Endothelial cell of umbilical vein (primary cell): ENCODE measurements around the gene HOXD8. TPM values are rescaled to one million over a fixed set of nuclear protein-coding genes. Genes with fewer than 3 reads are reported as not detected.

Experiments
- BruUV-seq: library from RNA; stranded (reverse); fragments of 400-500 nt; replicated peaks from 2 replicates; lab custom pipeline; 2021; lab: Mats Ljungman, UMichigan
- CTCF ChIA-PET: fragments of 300-600, 350-600 bp; sonication (Branson Sonifier 250); formaldehyde crosslinking; loops from one replicate; lab custom pipeline; 2021; ENCODE audit warnings: antibody characterized with exemption, inconsistent platforms; lab: Charles Lee
- POLR2A ChIA-PET: fragments of 300-600, 350-600 bp; sonication (Branson Sonifier 250); formaldehyde crosslinking; loops from one replicate; lab custom pipeline; 2021; ENCODE audit warnings: antibody characterized with exemption, inconsistent platforms; lab: Charles Lee
- DNase-seq: peaks from one replicate; pipeline ENCODE4 v3.0.0-alpha.2; 2011; ENCODE audit warnings: low read depth, low spot score
- FAIRE-seq: peaks from 2 replicates; lab custom pipeline; 2011; peaks lifted over from hg19 to GRCh38; lab: Jason Lieb, UNC
- H2AFZ ChIP-seq: 2 replicates; pipeline ENCODE4 v1.6.0; 2012; ENCODE audit warnings: low read depth, low read length, control low read depth, inconsistent platforms
- H3K27ac ChIP-seq: 2 replicates; pipeline ENCODE4 v1.5.1; 2011; ENCODE audit warnings: low read depth, mild to moderate bottlenecking, control low read depth, low read length, moderate library complexity; ENCODE audit not compliant: insufficient read depth
- H3K27me3 ChIP-seq, 2 experiments: 2 replicates each; pipeline versions ENCODE4 v1.6.0 to v1.6.1; 2011; ENCODE audit warnings: low read length in 2 of 2, mixed read lengths in 1 of 2; ENCODE audit not compliant: control insufficient read depth in 2 of 2, insufficient read depth in 2 of 2
- H3K36me3 ChIP-seq, 2 experiments: 2 replicates in 1 of 2; 3 replicates in 1 of 2; pipeline ENCODE4 v1.5.1; 2011; ENCODE audit warnings: low read length in 2 of 2, mild to moderate bottlenecking in 1 of 2, moderate library complexity in 1 of 2; ENCODE audit not compliant: control insufficient read depth in 2 of 2, insufficient read depth in 2 of 2; ENCODE audit errors: extremely low read depth in 1 of 2
- H3K4me1 ChIP-seq: 3 replicates; pipeline ENCODE4 v1.5.1; 2011; ENCODE audit warnings: mild to moderate bottlenecking, low read length; ENCODE audit not compliant: control insufficient read depth, insufficient read depth; ENCODE audit errors: extremely low read depth
- H3K4me2 ChIP-seq: 2 replicates; pipeline ENCODE4 v1.6.1; 2011; ENCODE audit warnings: low read length, control low read depth, mixed read lengths; ENCODE audit not compliant: insufficient read depth
- H3K4me3 ChIP-seq, 3 experiments: fragments of 200-600 bp in 1 of 3; sonication (generic), shearing (Covaris generic) in 1 of 3; replicated peaks in 1 of 3; 2 replicates each; pipeline ENCODE4 v1.5.1; 2011 to 2016; ENCODE audit warnings: control low read depth in 3 of 3, low read length in 3 of 3, mild to moderate bottlenecking in 2 of 3, inconsistent platforms in 1 of 3, low read depth in 1 of 3, moderate library complexity in 1 of 3; ENCODE audit not compliant: insufficient read depth in 1 of 3
- H3K79me2 ChIP-seq: 2 replicates; pipeline ENCODE4 v1.6.0; 2012; ENCODE audit warnings: low read length, inconsistent platforms; ENCODE audit not compliant: control insufficient read depth, insufficient read depth
- H3K9ac ChIP-seq: replicated peaks from 2 replicates; pipeline ENCODE3; 2011; ENCODE audit warnings: low read length, control low read depth; ENCODE audit not compliant: insufficient read depth; ENCODE audit errors: extremely low read depth
- H3K9me1 ChIP-seq: replicated peaks from 3 replicates; pipeline ENCODE4 v1.6.0; 2011; ENCODE audit warnings: mild to moderate bottlenecking, low read length; ENCODE audit not compliant: control insufficient read depth, insufficient read depth; ENCODE audit errors: extremely low read depth
- H3K9me3 ChIP-seq: replicated peaks from 2 replicates; pipeline ENCODE4 v1.5.1; 2012; ENCODE audit warnings: low read length, inconsistent platforms; ENCODE audit not compliant: control insufficient read depth, insufficient read depth
- H4K20me1 ChIP-seq: replicated peaks from 2 replicates; pipeline ENCODE3; 2011; ENCODE audit warnings: mild to moderate bottlenecking, low read length; ENCODE audit not compliant: control insufficient read depth, insufficient read depth; ENCODE audit errors: extremely low read depth
- EZH2 ChIP-seq: IDR thresholded peaks from 2 replicates; pipeline ENCODE4 v1.6.1; 2012; ENCODE audit warnings: borderline replicate concordance, low read depth, mild to moderate bottlenecking, moderate library complexity, low read length, inconsistent platforms; ENCODE audit not compliant: severe bottlenecking
- FOS ChIP-seq: IDR thresholded peaks from 2 replicates; pipeline ENCODE4 v1.6.1; 2011; ENCODE audit warnings: mild to moderate bottlenecking, low read length, moderate library complexity, borderline replicate concordance; ENCODE audit not compliant: insufficient read depth
- GATA2 ChIP-seq: IDR thresholded peaks from 2 replicates; pipeline ENCODE4 v1.7.0; 2011; ENCODE audit warnings: low read depth, mild to moderate bottlenecking, moderate library complexity, mixed read lengths, low read length; ENCODE audit not compliant: insufficient read length, insufficient read depth
- JUN ChIP-seq: IDR thresholded peaks from 2 replicates; pipeline ENCODE4 v1.6.1; 2011; ENCODE audit warnings: borderline replicate concordance, low read depth; ENCODE audit not compliant: insufficient read length, insufficient read depth
- MYC ChIP-seq: IDR thresholded peaks from one replicate; pipeline ENCODE4 v1.6.1; 2011; ENCODE audit warnings: mild to moderate bottlenecking, low read depth, low read length
- POLR2A ChIP-seq: IDR thresholded peaks from 2 replicates; pipeline ENCODE4 v1.6.1; 2012; ENCODE audit warnings: low read depth, mild to moderate bottlenecking, control low read depth, low read length
- POLR2AphosphoS5 ChIP-seq: IDR thresholded peaks from 2 replicates; pipeline ENCODE4 v1.6.1; 2012; ENCODE audit warnings: low read depth, mild to moderate bottlenecking, control low read depth, low read length, moderate library complexity; ENCODE audit not compliant: insufficient read depth
- dilution Hi-C: fragments of 300-500 bp; cut with MboI; formaldehyde crosslinking; loops from one replicate; pipeline ENCODE4 v1.15.0; 2019; ENCODE audit warnings: low sequenced_read_pairs; ENCODE audit not compliant: extremely low pct_ligation_motif_present
- intact Hi-C: fragments of 100-400 bp; cut with micrococcal nuclease; formaldehyde crosslinking; loops from one replicate; pipeline ENCODE4 v1.10.0; 2022
- polyA plus RNA-seq, 4 experiments: library from polyadenylated mRNA; depleted of rRNA in 3 of 4; stranded (reverse) in 3 of 4; unstranded in 1 of 4; fragments of >200 nt; gene quantifications; 2 replicates each; pipeline versions ENCODE4 v1.2.1 to v1.2.3, GENCODE V29; 2011 to 2012; ENCODE audit warnings: missing spikeins in 1 of 4
- total RNA-seq: library from RNA; stranded (reverse); gene quantifications from 2 replicates; pipeline ENCODE4 v1.2.3, GENCODE V29; 2021
- TF ChIP-seq, protein P1 (sequence below), 2 donors: IDR thresholded peaks; 1 replicate in 1 of 2; 2 replicates in 1 of 2; pipeline ENCODE4 v1.5.1; 2011; ENCODE audit warnings: low read length in 2 of 2, mild to moderate bottlenecking in 2 of 2, moderate library complexity in 2 of 2, control low read depth in 1 of 2, inconsistent platforms in 1 of 2, low read depth in 1 of 2; ENCODE audit not compliant: insufficient read depth in 1 of 2; ENCODE audit errors: extremely low read depth in 1 of 2
- TF ChIP-seq, protein P2 (sequence below): IDR thresholded peaks from 2 replicates; pipeline ENCODE4 v1.6.1; 2011; ENCODE audit not compliant: insufficient read depth, insufficient read length

HOXD8 gene
- total and polyA plus RNA-seq, 2 donors (not counting 3 experiments of a cell fraction or from before 2014, with no cell fraction given) = 6.4 to 15.6 TPM

DNA sequence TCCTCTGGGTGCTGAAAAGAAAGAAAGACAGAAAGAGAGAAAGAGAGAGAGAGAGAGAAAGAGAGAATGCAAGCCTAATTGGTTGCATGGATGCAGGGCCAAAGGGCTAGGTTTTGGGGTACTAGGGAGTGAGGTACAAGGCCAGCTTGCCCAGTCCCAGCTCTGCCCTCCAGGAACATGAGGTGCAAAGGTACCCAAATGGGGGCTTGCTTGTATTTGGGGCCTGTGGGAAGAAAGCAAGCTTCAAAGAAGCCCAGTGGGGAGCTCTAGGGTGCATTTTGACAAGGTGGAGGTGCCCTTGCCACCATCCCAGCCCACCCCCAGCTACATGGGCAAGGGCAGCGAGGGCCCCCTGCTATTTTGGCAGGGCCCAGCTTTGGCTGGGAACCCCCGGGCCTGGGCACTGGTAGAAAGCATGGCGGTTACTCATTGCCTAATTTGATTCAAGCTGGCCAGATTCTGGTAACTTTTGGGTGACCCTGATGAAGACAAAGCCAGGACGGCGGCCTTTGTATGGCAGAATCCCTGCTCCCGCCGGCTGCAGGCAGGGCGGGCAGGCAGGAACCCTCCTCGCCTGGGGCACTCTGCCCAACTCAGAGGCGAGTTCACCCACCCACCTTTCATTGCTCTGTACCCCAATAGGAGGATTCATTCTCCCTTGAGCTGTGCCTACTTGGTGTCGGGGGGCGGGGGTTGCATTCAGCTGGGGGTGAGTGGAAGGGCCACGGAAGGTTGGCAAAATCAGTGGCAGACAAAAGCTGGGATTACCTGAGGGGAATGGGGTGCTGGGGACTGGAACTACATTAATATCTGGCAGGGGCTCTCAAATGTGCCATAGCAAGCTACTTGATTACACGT lies 21.3 kb downstream of the HOXD8 start:
- Histone ChIP-seq H3K9me3 (no peaks in the 10 kb centered on the region), H3K36me3 (peaks cover 2 to 22% of the 10 kb centered on the region in 2 experiments), H3K79me2 (peaks cover 32% of the 10 kb centered on the region), H3K4me2 (no peak overlapping the region), H3K9ac (no peak overlapping the region), H3K27me3 (no peaks in the 10 kb centered on the region), H3K9me1 (no peaks in the 10 kb centered on the region), H3K4me1 (no peaks in the 10 kb centered on the region), H4K20me1 (no peaks in the 10 kb centered on the region), H3K4me3 (no peak overlapping the region), H2AFZ (no peak overlapping the region), H3K27ac (no peak overlapping the region)
- dilution Hi-C loops (no loop called here), intact Hi-C loops (no loop called here)
- CTCF ChIA-PET = interaction anchor here (1.0 to 3.0 kb wide), 7 partner anchors 10 to 500 kb away, joined by 3 to 11 read pairs (median 4); no protein-coding TSS in a partner anchor
- POLR2A ChIA-PET = no interaction called here
- FAIRE-seq (no peak), DNase-seq (no peak)
- TF ChIP-seq FOS (no peak), POLR2A (no peak), MYC (no peak), EZH2 (no peak), GATA2 (no peak), JUN (no peak), POLR2AphosphoS5 (no peak)
- TF ChIP-seq, protein P1, sequence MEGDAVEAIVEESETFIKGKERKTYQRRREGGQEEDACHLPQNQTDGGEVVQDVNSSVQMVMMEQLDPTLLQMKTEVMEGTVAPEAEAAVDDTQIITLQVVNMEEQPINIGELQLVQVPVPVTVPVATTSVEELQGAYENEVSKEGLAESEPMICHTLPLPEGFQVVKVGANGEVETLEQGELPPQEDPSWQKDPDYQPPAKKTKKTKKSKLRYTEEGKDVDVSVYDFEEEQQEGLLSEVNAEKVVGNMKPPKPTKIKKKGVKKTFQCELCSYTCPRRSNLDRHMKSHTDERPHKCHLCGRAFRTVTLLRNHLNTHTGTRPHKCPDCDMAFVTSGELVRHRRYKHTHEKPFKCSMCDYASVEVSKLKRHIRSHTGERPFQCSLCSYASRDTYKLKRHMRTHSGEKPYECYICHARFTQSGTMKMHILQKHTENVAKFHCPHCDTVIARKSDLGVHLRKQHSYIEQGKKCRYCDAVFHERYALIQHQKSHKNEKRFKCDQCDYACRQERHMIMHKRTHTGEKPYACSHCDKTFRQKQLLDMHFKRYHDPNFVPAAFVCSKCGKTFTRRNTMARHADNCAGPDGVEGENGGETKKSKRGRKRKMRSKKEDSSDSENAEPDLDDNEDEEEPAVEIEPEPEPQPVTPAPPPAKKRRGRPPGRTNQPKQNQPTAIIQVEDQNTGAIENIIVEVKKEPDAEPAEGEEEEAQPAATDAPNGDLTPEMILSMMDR (IDR thresholded peaks at IDR 0.05; ENCODE audit: extremely low read depth in 1 of 2, insufficient read depth in 1 of 2, low read depth in 1 of 2, low read length in 2 of 2) = no peak
- TF ChIP-seq, protein P2, sequence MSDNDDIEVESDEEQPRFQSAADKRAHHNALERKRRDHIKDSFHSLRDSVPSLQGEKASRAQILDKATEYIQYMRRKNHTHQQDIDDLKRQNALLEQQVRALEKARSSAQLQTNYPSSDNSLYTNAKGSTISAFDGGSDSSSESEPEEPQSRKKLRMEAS = no peak
- TSS peak; percentile 14 for BruUV-seq
